Dendritic cell treated with granulocyte-macrophage colony-stimulating factor and Interleukin-4, amounts not matched to agents 40 ng/mL and 50 ng/mL, for 4 days (primary cell): ENCODE results near the gene RDH12.
A peak's percentile ranks its signal among the peaks of the same experiment; 100 is the strongest.

Experiments
- H3K27ac Mint-ChIP-seq: one replicate; pipeline ENCODE4 v1.8.0; 2022; ENCODE audit warnings: mild to moderate bottlenecking, mixed read lengths
- H3K27me3 Mint-ChIP-seq: one replicate; pipeline ENCODE4 v1.8.0; 2022; ENCODE audit warnings: mild to moderate bottlenecking, mixed read lengths
- H3K36me3 Mint-ChIP-seq: one replicate; pipeline ENCODE4 v1.8.0; 2022; ENCODE audit warnings: low read depth, mixed read lengths
- H3K4me1 Mint-ChIP-seq: one replicate; pipeline ENCODE4 v1.8.0; 2022; ENCODE audit warnings: low read depth, mixed read lengths
- H3K4me3 Mint-ChIP-seq: one replicate; pipeline ENCODE4 v1.8.0; 2022; ENCODE audit warnings: mild to moderate bottlenecking, moderate library complexity, mixed read lengths
- H3K9me3 Mint-ChIP-seq: one replicate; pipeline ENCODE4 v1.8.0; 2022; ENCODE audit warnings: mixed read lengths
- intact Hi-C: fragments of 100-400 bp; cut with micrococcal nuclease; formaldehyde crosslinking; loops from one replicate; pipeline ENCODE4 v1.15.0; 2022

The RDH12 gene

DNA sequence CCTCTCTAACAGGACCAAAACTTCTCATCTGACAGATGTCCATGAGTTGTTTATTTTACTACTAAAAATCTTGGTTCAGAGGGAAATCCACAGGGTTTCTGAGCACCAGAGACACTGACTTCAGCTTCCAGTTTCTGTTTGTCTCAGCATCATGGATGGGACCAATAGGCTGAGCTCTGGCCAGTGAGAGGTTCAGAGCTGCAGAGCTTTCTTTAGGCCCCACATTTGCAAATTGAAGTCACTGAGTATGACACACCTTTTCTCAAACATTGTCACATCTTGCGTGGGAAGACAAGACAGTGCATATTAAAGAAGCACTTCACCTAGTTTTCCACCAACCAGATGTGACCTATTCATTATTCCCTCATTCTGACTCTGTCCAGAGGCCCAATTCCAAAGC lies 45.2 kb downstream of the RDH12 start:
- intact Hi-C loops: no loop called here
- H3K27ac Mint-ChIP-seq: no peak overlapping the region
- H3K36me3 Mint-ChIP-seq: peaks cover 61% of the 10 kb centered on the region
- H3K9me3 Mint-ChIP-seq: no peaks in the 10 kb centered on the region
- H3K4me1 Mint-ChIP-seq: peaks cover 9% of the 10 kb centered on the region
- H3K4me3 Mint-ChIP-seq: no peak overlapping the region
- no peaks in the 10 kb centered on the region for H3K27me3 Mint-ChIP-seq

DNA sequence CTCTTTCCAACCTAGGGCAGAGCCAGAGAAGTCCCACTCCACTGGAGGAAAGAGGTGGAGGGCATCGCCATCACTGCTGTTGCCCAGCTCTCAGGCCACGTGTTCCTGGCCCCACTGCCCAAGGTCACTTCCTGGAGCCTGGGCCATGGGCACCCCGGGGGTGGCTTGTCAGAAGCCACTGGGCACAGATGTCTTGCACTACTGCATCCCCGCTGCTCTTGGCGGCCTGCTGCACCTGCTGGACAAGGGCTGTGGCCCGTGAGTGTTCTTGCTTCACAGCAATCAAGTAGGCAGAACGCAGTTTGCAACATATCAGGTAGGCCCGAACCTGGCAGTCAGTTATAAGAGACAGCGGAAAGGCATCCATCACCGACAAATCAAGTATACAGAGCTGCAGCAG lies 46.6 kb downstream of the RDH12 start:
- peaks cover 9% of the 10 kb centered on the region for H3K4me1 Mint-ChIP-seq
- H3K36me3 Mint-ChIP-seq: peaks cover 75% of the 10 kb centered on the region
- intact Hi-C loops: no loop called here
- H3K9me3 Mint-ChIP-seq: no peaks in the 10 kb centered on the region
- no peaks in the 10 kb centered on the region for H3K27me3 Mint-ChIP-seq
- no peak overlapping the region for H3K27ac Mint-ChIP-seq
- no peak overlapping the region for H3K4me3 Mint-ChIP-seq

DNA sequence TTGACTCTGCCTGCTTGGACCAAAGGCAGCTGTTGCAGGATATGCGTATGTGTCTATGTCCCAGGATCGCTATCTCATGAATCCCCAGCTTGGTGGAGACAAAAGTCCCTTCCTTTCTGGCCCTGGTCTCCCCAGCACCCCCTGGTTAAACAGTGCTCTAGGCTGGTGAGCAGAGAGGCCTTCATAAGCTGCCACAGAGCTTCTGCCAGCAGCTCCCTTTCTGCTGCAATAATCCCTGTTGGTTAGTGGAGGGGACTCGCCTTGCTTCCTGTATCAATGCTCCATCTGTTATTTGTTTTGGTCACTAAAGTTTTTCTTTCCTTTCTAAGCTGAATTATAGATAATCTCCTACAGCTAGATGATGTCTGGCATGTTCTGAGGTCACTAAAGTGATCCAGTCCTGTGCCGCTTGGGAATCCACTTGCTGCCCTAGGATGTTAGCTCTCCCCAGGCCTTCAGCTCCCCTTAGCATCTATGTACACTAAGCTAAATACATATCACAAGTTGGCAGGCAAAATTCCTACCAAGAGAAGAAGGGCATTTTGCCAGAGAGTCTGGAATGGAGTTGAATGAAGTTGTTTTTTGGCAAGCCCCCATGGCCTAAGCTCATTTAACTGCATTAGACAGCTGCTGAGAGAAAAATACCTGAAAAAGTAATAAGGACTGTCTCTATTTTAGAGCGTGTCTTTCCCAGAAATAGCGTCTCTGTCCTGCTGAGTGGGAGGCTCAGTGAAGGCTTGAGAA lies 47.8 kb downstream of the RDH12 start:
- no peak overlapping the region for H3K4me3 Mint-ChIP-seq
- peaks cover 87% of the 10 kb centered on the region for H3K36me3 Mint-ChIP-seq
- peaks cover 9% of the 10 kb centered on the region for H3K4me1 Mint-ChIP-seq
- H3K27ac Mint-ChIP-seq: no peak overlapping the region
- no peaks in the 10 kb centered on the region for H3K9me3 Mint-ChIP-seq
- intact Hi-C loops: no loop called here
- no peaks in the 10 kb centered on the region for H3K27me3 Mint-ChIP-seq

DNA sequence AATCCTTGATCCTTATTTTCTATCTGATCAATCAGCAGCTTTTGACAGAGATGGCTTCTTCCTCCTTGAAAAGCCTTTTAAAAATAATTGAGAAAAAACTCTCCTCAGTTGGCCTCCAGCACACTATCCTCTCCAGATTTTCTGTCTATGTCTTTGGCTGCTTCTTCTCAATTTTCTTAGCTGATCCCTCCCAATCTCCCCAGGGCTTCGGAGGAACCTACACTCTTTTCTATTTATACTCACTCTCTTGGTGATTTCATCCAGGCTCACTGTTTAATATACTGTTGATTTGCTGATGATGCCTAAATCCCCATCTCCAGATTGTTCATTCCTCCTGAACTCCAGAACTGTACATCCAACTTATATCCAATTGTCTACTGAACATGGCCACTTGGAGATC lies 54.8 kb downstream of the RDH12 start:
- Mint-ChIP-seq H3K27ac (no peak overlapping the region), H3K27me3 (no peaks in the 10 kb centered on the region), H3K4me3 (no peak overlapping the region), H3K9me3 (no peaks in the 10 kb centered on the region), H3K4me1 (no peaks in the 10 kb centered on the region), H3K36me3 (peaks cover 96% of the 10 kb centered on the region)
- intact Hi-C loops: no loop called here

DNA sequence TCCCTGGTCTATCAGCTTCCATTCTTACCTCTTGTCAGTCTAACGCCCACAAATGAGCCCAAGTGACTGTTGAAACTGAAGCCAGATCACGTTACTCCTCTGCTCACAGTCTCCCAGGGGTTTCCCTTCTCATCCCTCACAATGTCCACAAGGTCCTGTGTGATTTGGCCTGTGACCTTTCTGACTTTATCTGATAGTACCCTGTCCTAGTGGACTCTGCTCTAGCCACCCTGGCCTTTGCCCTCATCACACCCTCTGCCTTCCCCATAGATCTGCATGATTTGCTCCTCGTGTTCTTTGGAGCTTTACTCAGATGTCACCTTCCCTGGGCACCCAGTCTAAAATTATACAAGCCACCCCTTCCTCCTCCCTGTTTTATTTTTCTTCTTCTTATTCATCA lies 55.5 kb downstream of the RDH12 start:
- no peaks in the 10 kb centered on the region for H3K9me3 Mint-ChIP-seq

DNA sequence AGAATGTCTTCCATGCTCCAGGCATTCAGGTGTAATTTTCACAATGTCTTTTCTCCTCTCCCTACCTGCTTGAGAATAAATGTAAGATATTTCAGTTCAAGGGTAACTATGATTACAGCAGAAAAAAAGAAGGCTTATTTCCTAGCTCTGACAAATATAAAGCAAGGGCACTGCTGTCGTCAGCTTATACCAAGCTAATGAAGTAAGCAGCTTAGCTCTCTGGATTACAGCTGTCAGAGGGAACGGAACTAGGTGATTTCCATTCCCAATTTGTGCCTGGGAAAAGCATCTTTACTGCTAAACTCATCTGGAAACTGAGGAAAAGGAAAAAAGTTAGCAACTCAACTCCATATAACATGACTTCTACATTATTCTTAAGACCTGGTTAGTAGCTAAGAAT lies 58.2 kb downstream of the RDH12 start:
- intact Hi-C loops: loop anchor here (10.0 kb wide), 1 partner anchor 55 kb away; the partner anchor contains the start of genes RAD51B and ZFYVE26
- H3K4me3 Mint-ChIP-seq: no peak overlapping the region
- H3K9me3 Mint-ChIP-seq: no peaks in the 10 kb centered on the region
- H3K36me3 Mint-ChIP-seq: peaks cover 92% of the 10 kb centered on the region
- no peak overlapping the region for H3K27ac Mint-ChIP-seq
- no peaks in the 10 kb centered on the region for H3K27me3 Mint-ChIP-seq
- H3K4me1 Mint-ChIP-seq: peaks cover 12% of the 10 kb centered on the region

More for the DNA sequence above, 55.5 kb downstream of the RDH12 start:
- Mint-ChIP-seq H3K27ac (no peak overlapping the region), H3K27me3 (no peaks in the 10 kb centered on the region), H3K4me1 (no peaks in the 10 kb centered on the region), H3K36me3 (peaks cover 96% of the 10 kb centered on the region), H3K4me3 (no peak overlapping the region)
- intact Hi-C loops: no loop called here

DNA sequence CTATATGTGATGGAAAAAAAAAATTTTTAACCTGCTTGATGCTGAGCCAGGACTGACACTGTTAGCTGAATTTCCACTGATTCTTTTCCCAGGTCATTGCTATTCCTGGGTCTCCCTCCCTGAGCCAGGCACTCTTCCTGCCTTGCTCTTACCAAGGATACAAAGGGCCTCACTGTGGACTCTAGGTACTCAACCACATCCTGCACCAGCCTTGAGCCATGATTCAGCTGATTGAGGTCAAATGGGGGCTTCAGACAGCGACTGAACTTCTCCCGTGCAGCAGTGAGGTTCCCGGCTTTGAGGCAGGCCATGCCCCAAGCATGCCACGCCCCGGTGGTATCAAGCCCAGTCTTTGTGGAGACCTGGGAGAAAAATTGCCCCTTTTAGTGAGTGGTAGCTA lies 60.4 kb downstream of the RDH12 start:
- Mint-ChIP-seq H3K27ac (no peak overlapping the region), H3K9me3 (no peaks in the 10 kb centered on the region), H3K4me1 (peaks cover 34% of the 10 kb centered on the region), H3K4me3 (no peak overlapping the region), H3K36me3 (peaks cover 87% of the 10 kb centered on the region), H3K27me3 (no peaks in the 10 kb centered on the region)
- intact Hi-C loops: loop anchor here (10.0 kb wide), 1 partner anchor 53 kb away; the partner anchor contains the start of genes RAD51B and ZFYVE26

DNA sequence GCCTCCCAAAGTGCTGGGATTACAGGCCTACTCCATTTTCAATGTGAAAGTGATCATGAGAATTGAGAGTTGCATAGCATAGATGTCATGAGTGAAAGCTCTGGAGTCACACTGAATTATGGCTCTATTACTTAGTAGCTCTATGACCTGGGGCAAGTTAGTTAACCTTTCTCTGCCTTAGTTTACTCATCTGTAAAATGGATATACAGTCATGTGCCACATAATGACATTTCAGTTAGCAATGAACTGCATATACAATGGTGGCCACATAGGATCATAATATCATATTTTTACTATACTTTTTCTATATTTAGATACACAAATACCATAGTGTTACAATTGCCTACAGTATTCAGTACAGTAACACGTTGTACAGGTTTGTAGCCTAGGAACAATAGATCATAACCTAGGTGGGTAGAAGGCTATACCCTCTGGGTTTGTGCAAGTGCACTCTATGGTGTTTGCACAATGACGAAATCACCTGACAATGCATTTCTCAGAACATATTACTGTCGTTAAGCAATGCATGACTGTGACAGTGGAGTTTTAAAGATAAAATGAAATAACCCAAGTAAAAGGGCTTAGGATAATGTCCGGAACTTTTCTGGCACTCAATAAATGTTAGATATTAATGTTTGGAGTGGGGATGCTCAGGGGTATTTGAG lies 61.6 kb downstream of the RDH12 start:
- H3K27me3 Mint-ChIP-seq: no peaks in the 10 kb centered on the region
- H3K9me3 Mint-ChIP-seq: no peaks in the 10 kb centered on the region
- H3K4me1 Mint-ChIP-seq: peaks cover 46% of the 10 kb centered on the region
- H3K4me3 Mint-ChIP-seq: no peak overlapping the region
- H3K27ac Mint-ChIP-seq: peak overlapping the region; percentile 15
- peaks cover 88% of the 10 kb centered on the region for H3K36me3 Mint-ChIP-seq
- intact Hi-C loops: loop anchor here (10.0 kb wide), 1 partner anchor 52 kb away; the partner anchor contains the start of genes RAD51B and ZFYVE26

DNA sequence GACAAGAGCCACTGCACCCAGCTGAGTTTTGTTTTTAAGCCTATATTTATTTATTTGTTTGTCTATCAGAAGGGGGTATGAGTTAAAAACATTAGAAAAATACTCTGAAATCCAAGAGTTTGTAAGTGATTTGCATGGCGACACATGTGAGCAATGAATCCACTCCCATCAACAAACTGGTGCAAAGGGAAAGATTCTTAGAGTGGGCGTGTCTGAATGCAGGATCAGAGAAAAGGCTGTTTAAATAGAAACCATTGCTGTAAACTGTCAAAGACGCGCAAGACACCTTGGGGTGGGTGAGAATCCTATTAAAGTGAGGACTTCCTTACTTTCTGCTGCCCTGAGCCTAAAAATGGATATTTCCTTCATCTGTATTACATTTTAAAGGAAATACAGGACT lies 62.8 kb downstream of the RDH12 start:
- no peaks in the 10 kb centered on the region for H3K27me3 Mint-ChIP-seq
- peaks cover 46% of the 10 kb centered on the region for H3K4me1 Mint-ChIP-seq
- H3K4me3 Mint-ChIP-seq: no peak overlapping the region
- intact Hi-C loops: loop anchor here (10.0 kb wide), 1 partner anchor 50 kb away; the partner anchor contains the start of genes RAD51B and ZFYVE26
- H3K9me3 Mint-ChIP-seq: no peaks in the 10 kb centered on the region
- peak overlapping the region; percentile 15 for H3K27ac Mint-ChIP-seq
- H3K36me3 Mint-ChIP-seq: peaks cover 91% of the 10 kb centered on the region

DNA sequence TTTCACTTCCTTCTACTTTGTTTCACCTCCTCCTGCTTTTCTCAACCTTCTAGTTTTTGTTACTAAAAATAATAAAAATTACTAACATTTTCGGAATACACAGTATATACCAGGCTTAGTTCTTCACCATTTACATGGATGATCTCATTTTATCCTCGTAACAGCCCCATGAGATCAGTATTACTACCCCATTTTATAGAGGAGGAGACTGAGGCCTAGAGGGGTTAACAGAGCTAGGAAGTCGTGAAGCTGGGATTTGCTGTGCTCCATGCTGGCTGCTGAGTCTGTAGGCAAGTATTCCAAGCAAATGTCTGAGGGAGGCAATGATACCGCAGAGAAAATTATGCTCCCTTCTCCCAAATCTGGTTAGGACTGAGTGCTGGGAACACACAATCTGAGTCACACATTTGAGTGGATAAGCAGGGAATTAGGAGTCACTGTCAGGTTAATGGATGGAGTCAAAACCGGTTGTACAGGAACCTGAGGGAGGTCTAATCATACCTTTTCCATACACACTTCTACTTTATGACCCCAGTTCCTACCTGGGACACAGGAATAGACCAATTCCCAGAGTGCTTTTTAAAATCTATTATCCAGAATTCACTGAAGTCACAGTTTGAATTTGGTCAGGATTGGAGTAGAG lies 63.6 kb downstream of the RDH12 start:
- intact Hi-C loops: loop anchor here (10.0 kb wide), 1 partner anchor 49 kb away; the partner anchor contains the start of genes RAD51B and ZFYVE26
- Mint-ChIP-seq H3K36me3 (peaks cover 90% of the 10 kb centered on the region), H3K4me1 (peaks cover 46% of the 10 kb centered on the region), H3K4me3 (peak overlapping the region; percentile 73), H3K27ac (peak overlapping the region; percentile 84), H3K27me3 (no peaks in the 10 kb centered on the region), H3K9me3 (no peaks in the 10 kb centered on the region)

DNA sequence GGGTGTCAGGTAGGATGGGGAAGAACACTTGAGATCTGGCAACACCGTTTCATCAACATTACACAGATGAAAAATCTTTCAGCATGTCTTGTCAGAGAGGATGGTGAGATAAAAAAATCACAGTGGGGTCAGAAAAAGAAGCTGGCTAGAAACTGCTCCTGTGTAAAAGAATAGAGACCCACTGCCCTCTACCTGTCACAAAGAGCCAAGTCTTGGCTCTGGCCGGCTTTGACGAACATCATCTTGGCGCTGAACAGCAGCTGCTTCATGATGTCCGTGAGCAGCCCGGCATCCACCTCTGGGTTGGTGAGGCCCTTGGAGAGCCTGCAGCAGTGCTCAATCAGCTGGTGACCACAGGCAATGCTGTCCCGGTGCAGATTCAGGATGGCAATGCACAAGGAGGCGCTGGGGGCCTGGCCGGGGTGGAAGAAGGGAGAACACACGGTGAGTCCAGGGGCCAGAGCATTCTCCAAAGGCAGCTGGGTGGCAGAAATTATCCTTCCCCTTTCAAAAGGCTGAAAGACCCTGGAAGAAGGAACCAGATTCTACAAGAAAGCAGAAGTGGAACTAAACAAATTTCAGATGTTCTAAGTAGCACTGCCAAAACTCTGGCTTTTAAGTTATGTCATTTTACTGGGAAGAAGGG lies 64.5 kb downstream of the RDH12 start:
- Mint-ChIP-seq H3K27me3 (no peaks in the 10 kb centered on the region), H3K9me3 (no peaks in the 10 kb centered on the region), H3K4me3 (peak overlapping the region; percentile 73), H3K27ac (peak overlapping the region; percentile 84), H3K36me3 (peaks cover 88% of the 10 kb centered on the region), H3K4me1 (peaks cover 50% of the 10 kb centered on the region)
- intact Hi-C loops: loop anchor here (10.0 kb wide), 1 partner anchor 49 kb away; the partner anchor contains the start of genes RAD51B and ZFYVE26

DNA sequence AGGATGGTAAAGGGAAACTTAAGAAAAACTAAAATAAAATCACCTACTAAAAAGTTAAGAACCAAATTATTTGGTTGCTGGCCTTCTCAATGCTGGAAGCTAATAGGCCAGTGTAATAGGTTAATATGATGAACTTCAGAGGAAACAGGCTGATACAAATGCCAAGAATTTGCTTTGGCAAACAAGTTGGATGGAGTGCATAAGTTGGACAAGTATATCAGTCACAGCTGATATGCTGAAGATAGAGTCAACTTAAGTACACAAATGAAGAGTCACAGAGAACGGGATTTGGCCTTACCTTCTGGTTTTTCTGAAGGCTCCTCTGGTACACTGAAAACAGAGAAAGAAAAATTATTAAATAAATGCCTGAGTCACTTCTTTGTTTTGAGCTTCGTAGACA lies 66.5 kb downstream of the RDH12 start:
- Mint-ChIP-seq H3K4me1 (peaks cover 56% of the 10 kb centered on the region), H3K4me3 (no peak overlapping the region), H3K27ac (peak overlapping the region; percentile 84), H3K27me3 (no peaks in the 10 kb centered on the region), H3K9me3 (no peaks in the 10 kb centered on the region), H3K36me3 (peaks cover 88% of the 10 kb centered on the region)
- intact Hi-C loops: loop anchor here (10.0 kb wide), 1 partner anchor 47 kb away; the partner anchor contains the start of genes RAD51B and ZFYVE26

DNA sequence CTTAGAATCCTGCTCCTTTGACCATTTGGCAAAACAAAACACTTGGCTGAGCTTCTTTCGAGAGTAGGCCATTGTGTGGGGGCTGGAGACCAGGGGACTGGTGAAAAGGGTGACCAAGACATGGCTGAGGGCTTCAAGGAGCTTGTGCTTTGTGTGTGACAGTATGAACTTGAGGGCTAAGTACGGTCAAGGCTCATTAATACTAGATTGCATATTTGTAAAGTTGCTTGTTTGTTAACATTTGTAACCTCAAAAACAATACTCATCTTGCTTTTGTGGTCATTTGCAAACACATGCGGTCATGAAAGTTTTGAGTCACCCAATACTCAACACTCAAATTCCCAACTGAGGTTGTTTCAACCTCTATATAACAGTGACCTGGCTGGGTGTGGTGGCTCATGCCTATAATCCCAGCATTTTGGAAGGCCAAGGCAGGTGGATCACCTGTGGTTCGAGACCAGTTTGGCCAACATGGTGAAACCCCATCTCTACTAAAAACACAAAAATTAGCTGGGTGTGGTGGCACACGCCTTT lies 72.2 kb downstream of the RDH12 start:
- Mint-ChIP-seq H3K27ac (no peak overlapping the region), H3K27me3 (no peaks in the 10 kb centered on the region)

More for the DNA sequence above, 72.2 kb downstream of the RDH12 start:
- Mint-ChIP-seq H3K36me3 (peaks cover 97% of the 10 kb centered on the region), H3K4me3 (no peak overlapping the region), H3K4me1 (peaks cover 10% of the 10 kb centered on the region), H3K9me3 (no peaks in the 10 kb centered on the region)
- intact Hi-C loops: no loop called here
